Stimulated activated naive CD4-positive, alpha-beta T cell treated with Interleukin-2 at 50 U/mL for 16 hours (primary cell): ENCODE data around the gene PRB4.
"Not testable (repeated sequence)": the region's sequence is repeated elsewhere in the genome, so short reads cannot be mapped to it uniquely, and the experiment has no call there.

Experiments
- DNase-seq: peaks from one replicate; lab custom pipeline; 2025; lab: John Stamatoyannopoulos, UW

Gene PRB4

DNA sequence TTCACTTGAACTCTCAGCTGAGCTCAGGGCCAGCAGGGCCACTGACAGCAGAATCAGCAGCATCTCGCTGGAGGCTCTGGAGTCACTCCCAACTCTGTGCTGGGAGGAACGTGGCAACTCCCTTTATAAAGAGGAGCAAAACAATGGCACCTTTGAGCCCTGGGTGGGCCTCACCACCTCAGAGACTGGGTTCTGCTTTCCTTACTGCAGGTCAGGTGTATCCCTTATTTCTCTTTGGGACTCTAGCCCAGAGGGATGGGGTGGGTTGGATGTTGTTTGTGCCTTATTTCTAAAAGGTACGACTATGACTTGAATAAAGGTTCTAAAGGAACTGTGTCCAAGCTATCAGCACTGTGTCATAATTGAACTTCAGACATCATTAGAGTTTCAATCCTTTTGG lies at the start of gene PRB4:
PRB4 (minus strand) TSS at position 101 of the 400 bp plus-strand sequence; CDS start at position 63, 38 bp downstream.
- DNase-seq = no peak

DNA sequence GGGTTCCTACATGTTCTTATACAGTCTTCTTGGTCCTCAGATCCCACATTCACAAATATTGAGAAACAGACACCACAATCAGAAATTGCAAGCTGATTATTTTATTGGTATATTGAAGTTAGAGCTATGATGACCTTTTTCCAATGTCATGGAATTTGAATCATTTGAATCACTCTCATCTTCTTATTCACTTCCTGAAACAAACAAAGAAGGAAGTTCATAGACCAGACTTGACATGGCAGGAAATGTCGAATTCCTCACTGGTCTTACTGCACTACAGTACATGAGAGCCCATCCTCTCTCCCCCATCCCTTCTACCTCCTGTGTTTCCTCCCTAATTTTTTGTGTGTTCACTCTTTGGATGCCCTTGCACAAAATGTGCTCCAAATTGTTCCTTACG lies 41.5 kb upstream of the PRB4 start:
- not testable (repeated sequence) for DNase-seq

DNA sequence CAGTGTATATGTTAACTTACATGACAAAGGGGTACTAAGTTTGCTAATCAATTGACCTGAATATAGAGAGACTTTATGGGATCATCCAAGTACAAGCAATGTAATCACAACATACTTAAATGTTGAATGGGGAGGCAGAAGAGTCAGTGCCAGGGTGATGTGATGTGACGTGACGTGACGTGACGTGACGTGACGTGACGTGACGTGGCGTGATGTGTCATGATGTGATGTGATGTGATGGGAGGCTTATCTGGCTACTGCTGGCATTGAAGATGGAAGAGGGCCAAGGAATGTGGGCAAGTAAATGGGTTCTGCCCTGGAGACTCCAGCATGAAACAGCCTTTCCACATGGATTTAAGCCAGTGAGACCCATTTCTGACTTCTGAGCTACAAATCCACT lies 38.2 kb upstream of the PRB4 start:
- no peak for DNase-seq

DNA sequence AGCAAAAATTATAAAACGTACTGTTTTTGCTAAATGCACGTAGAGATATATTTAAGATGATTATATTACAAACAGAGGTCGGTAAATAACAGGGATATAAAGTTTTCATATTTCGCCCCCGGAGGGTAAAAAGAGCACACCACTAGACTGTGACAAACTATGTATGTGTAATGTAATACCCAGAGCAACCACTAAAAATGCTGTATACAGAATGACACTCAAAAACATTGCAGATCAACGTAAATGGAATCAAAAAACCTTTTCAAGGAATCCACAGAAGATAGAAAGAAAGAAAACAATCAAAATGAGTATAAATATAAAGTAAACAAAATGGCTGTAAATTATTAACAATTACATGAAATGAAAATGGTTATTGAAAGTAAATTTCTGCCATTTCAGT lies 37.6 kb upstream of the PRB4 start:
- no peak for DNase-seq

DNA sequence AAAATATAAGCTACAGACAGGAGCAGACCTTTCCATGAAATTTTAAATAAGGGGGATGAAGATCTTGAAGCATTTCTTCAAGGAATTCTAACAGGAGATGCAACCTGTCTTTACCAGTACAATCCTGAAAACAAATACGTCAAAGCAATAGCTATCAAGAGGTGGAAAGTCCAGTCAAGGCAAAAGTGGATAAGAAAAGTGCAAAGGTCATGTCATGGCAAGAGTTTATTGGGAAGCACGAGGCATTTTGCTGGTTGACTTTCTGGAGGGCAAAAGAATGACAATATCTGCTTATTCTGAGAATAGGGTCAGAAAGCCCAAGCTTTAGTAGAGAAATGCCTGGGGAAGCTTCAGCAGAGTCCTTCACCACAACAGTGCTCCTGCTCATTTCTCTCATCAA lies 34.3 kb upstream of the PRB4 start:
- no peak for DNase-seq

DNA sequence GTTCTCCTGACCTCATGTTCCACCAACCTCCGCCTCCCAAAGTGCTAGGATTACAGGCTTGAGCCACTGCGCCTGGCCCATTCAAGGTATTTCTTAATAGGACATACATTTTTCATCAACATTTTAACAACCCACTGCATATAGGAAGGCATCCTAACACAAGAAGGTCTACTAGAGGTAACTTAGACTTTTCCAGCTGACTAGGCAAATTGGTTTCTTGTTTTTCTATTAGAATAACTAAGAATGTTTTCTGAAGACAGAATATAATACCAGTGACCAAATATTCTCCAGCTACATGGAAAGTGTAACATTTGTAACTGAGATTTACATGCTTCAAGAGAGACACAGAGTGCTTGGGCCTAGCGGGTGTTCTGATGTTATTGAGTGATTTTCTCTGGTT lies 14.2 kb upstream of the PRB4 start:
- no peak for DNase-seq

DNA sequence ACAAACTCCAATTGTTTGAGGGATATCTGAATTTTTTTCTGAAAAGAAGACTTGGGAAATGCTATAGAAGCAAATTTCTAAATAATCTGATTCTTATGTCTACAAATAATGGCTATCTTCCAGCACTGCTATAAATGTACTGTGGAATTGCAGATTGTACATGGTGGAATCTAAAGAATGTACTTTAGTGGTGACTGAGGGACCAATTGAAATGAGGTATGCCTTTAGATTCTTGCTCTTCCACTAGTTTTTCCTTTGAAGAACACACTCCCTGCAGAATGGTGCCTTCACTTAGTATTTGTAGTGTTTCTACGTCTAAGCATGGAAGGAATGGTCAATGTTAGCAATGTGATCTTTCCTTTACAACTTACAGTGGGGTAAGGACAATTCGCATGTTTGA lies 11.7 kb upstream of the PRB4 start:
- no peak for DNase-seq

DNA sequence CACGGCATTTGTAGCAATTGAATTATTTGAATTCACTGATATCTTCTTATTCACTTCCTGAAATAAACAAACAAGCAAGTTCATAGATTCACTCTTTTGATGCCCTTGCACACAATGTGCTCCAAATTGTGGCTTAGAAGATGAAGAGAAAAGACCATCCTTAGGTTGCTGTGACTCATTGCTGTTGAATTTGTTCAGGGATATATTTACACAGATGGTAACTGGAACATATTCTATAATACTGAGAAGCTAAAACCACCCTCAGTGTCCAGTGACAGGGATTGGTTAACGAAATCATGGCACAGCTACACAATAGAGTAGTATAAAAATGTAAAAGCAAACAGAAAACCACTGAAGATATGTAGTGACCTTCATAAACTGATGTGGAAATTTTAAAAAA lies 3.1 kb downstream of the PRB4 start:
- no peak for DNase-seq

DNA sequence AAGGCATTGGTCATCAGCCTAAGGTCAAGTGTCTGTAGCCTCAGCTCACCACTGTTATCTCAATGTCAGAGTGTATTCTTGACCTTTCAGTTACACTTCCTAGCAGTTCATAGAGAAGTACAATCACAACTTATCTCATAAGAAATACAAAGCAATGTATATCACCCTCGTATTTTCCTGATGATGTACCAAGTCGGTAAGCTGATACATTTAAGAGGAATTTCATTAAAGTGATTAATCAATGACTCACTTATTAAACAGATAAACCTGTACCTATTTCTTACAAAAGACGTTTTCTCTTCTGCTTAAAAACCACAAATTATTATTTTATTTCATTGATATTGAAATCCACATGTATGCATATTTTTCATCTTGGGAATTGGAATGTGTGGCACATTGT lies 36.8 kb downstream of the PRB4 start:
- no peak for DNase-seq

DNA sequence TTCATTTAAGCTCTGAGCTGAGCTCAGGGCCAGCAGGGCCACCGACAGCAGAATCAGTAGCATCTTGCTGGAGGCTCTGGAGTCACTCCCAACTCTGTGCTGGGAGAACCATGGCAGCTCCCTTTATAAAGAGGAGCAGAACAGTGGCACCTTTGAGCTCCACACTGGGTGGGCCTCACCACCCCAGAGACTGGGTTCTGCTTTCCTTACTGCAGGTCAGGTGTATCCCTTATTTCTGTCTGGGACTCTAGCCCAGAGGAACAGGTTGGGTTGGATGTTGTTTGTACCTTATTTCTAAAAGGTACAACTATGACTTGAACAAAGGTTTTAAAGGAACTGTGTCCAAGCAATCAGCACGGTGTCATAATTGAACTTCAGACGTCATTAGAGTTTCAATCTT lies 40.6 kb downstream of the PRB4 start, which contains the start of gene PRB3:
PRB3 (minus strand) TSS at position 101 of the 400 bp plus-strand sequence; CDS start at position 63, 38 bp downstream.
- DNase-seq = no peak

DNA sequence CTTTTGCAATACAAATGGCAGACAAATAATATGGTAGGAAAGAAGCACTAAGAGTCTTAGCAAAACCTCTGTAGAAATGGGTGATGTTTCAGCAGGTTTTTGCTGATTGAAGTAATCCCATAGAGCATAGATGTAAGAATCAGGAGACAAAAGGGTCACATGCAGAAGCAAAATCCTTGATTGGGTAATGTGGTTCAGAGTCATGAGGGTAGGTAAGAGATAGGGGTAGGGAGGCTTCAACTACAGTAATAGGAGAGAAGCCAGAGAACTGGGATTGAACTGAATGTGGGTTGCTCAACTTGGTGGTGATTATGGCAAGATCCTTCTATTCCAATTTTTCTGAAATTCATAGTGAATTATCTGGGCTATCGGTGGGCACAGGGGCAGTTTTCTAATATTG lies 45.7 kb downstream of the PRB4 start:
- no peak for DNase-seq
